ENCODE results near the gene IFFO2. TPM values are rescaled to one million over a fixed set of nuclear protein-coding genes. Genes with fewer than 3 reads are reported as not detected.

Gene IFFO2
- total RNA-seq, 3 donors from 2014 or later = 5.8 to 35.3 (median 34.4) TPM

DNA sequence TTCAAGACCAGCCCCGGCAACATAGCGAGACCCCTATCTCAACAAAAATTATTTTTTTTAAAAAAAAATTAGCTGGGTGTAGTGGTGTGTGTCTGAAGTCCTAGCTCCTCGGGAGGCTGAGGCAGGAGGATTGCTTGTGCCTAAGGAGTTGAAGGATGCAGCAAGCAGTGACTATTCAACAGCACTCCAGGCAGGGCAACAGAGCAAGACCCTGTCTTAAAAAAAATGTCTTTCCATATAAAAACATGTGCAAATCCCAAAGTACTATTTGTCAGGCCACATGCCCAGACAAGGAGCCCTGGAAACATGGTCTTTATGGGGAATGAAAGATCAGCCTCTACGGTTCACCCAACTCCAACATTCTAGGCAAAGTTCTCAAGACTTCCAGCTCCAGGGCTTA, 13.3 kb downstream of the IFFO2 start:
- no peak for DNase-seq (ENCODE audit: low spot score in 2 of 2)
- TF ChIP-seq POLR2AphosphoS5 (IDR thresholded peaks at IDR 0.05) (no peak), POLR2A (IDR thresholded peaks at IDR 0.05) (no peak)
- TF ChIP-seq, protein P1, sequence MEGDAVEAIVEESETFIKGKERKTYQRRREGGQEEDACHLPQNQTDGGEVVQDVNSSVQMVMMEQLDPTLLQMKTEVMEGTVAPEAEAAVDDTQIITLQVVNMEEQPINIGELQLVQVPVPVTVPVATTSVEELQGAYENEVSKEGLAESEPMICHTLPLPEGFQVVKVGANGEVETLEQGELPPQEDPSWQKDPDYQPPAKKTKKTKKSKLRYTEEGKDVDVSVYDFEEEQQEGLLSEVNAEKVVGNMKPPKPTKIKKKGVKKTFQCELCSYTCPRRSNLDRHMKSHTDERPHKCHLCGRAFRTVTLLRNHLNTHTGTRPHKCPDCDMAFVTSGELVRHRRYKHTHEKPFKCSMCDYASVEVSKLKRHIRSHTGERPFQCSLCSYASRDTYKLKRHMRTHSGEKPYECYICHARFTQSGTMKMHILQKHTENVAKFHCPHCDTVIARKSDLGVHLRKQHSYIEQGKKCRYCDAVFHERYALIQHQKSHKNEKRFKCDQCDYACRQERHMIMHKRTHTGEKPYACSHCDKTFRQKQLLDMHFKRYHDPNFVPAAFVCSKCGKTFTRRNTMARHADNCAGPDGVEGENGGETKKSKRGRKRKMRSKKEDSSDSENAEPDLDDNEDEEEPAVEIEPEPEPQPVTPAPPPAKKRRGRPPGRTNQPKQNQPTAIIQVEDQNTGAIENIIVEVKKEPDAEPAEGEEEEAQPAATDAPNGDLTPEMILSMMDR (IDR thresholded peaks at IDR 0.05) = no peak
- Histone ChIP-seq H3K4me1 (peaks cover 25 to 30% of the 10 kb centered on the region in 2 donors), H3K27me3 (no peaks in the 10 kb centered on the region), H3K4me3 (no peak overlapping the region), H3K36me3 (no peaks in the 10 kb centered on the region), H3K27ac (peak overlapping the region in 1 of 2 donors; percentile 75), H3K9me3 (no peaks in the 10 kb centered on the region)
- intact Hi-C loops (cut with DNase I; ENCODE audit: low total_unique reads) = no loop called here

GRCh38 chr1:18942340-18942739, 14.1 kb downstream of the IFFO2 start:
- no peak overlapping the region for H3K4me3 ChIP-seq
- H3K27ac ChIP-seq = peak overlapping the region; percentile 75 to 80
- TF ChIP-seq, protein P1 (IDR thresholded peaks at IDR 0.05) = no peak
- H3K9me3 ChIP-seq = no peaks in the 10 kb centered on the region
- DNase-seq (ENCODE audit: low spot score in 2 of 2) = no peak
- intact Hi-C loops (cut with DNase I; ENCODE audit: low total_unique reads) = no loop called here
- H3K4me1 ChIP-seq = peaks cover 21 to 29% of the 10 kb centered on the region in 2 donors
- H3K27me3 ChIP-seq = no peaks in the 10 kb centered on the region
- no peaks in the 10 kb centered on the region for H3K36me3 ChIP-seq

DNA sequence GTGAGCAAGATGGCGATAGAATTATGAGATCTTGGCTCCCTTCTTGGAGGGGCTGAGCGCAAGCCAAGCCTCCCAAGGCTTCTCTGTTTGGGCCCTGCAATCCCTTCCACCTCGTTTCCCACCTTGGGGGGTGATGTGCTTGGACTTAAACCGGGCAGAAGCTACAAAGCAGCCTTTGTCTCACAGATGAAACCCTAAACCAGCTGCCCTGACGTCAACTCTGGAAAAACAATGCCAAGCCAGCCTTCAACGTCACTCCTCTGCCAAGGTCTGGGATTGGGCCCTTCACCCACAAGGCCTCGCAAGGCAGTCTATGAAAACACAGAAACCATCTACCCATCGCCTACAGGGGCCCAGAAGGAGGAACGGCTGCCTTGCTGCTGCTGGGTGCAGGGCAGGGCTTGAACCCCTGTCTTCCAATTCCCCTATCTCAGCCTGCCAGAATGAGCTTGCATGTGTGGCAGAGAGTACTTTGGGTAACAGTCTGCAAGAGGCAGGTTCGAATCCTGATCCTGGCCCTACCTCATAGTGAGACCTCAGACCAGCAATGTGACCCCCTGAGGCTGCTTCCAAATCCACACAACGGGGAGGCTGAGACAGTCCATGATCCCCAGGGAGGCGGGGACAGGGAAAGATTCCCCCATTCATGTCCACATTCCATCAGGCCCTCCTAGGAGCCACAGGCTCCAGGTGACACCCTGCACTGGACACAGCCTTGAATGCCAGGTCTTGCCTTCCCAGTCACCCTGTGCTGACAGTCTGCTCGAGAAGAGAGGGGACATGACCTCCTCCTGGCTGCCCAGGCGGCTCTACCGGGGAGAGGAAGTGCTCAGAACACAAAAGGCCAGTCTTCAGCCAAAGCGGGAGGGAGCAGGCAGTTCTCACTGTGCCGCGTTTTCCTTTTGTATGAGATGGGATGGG, 15.0 kb downstream of the IFFO2 start:
- peak in 1 of 3 donors; percentile 30 for TF ChIP-seq POLR2AphosphoS5 (IDR thresholded peaks at IDR 0.05)
- no peak for TF ChIP-seq POLR2A (IDR thresholded peaks at IDR 0.05)
- TF ChIP-seq, protein P1 (IDR thresholded peaks at IDR 0.05) = peak in 1 of 3 donors; percentile 23
- Histone ChIP-seq H3K27ac (peak overlapping the region; percentile 75 to 80), H3K36me3 (no peaks in the 10 kb centered on the region), H3K4me1 (peaks cover 21 to 25% of the 10 kb centered on the region in 2 donors), H3K4me3 (peak overlapping the region in 1 of 3 donors; percentile 27), H3K9me3 (no peaks in the 10 kb centered on the region), H3K27me3 (no peaks in the 10 kb centered on the region)
- peak in 1 of 2 donors; percentile 88 for DNase-seq (ENCODE audit: low spot score in 2 of 2)
- intact Hi-C loops (cut with DNase I; ENCODE audit: low total_unique reads) = no loop called here

GRCh38 chr1:18940303-18941020, 16.0 kb downstream of the IFFO2 start:
- Histone ChIP-seq H3K9me3 (no peaks in the 10 kb centered on the region), H3K36me3 (no peaks in the 10 kb centered on the region), H3K4me3 (no peak overlapping the region), H3K27ac (peak overlapping the region; percentile 75 to 80), H3K27me3 (no peaks in the 10 kb centered on the region), H3K4me1 (peaks cover 16 to 19% of the 10 kb centered on the region in 2 donors)
- no peak for DNase-seq (ENCODE audit: low spot score in 2 of 2)
- TF ChIP-seq POLR2A (IDR thresholded peaks at IDR 0.05) = no peak
- TF ChIP-seq, protein P1 (IDR thresholded peaks at IDR 0.05) = no peak
- no peak for TF ChIP-seq POLR2AphosphoS5 (IDR thresholded peaks at IDR 0.05)
- intact Hi-C loops (cut with DNase I; ENCODE audit: low total_unique reads) = no loop called here
